NCI-H187 (cell line): ENCODE results near the gene STK40.

Experiments used
- DNase-seq, 2 experiments: peaks; one replicate each; lab custom pipeline; 2025; lab: John Stamatoyannopoulos, UW

The STK40 gene

GRCh38 chr1:36309397-36309796 is 76.3 kb downstream of the STK40 start:
- no peak for DNase-seq

GRCh38 chr1:36307601-36308330 is 78.0 kb downstream of the STK40 start:
- no peak for DNase-seq

- peak; percentile 72 to 86 for DNase-seq
Observed at GRCh38 chr1:36306902-36307456, 78.7 kb downstream of the STK40 start.

- no peak for DNase-seq
Observed at GRCh38 chr1:36306210-36306901, 79.4 kb downstream of the STK40 start, which contains the start of gene SH3D21. Gene SH3D21, plus strand, starts transcription at chr1:36306368. Its CDS starts 53 bp downstream, at chr1:36306421.

GRCh38 chr1:36305915-36306209 is 79.9 kb downstream of the STK40 start:
- DNase-seq = no peak

GRCh38 chr1:36304970-36305914 is 80.5 kb downstream of the STK40 start:
- DNase-seq = no peak

- DNase-seq = no peak
Observed at GRCh38 chr1:36304521-36304920, 81.2 kb downstream of the STK40 start.

- DNase-seq = no peak
Observed at GRCh38 chr1:36303650-36304360, 81.9 kb downstream of the STK40 start.

- no peak for DNase-seq
Observed at GRCh38 chr1:36303244-36303643, 82.5 kb downstream of the STK40 start.

GRCh38 chr1:36301220-36301619 is 84.5 kb downstream of the STK40 start:
- no peak for DNase-seq

- DNase-seq = no peak
Observed at GRCh38 chr1:36300526-36300925, 85.2 kb downstream of the STK40 start.

- no peak for DNase-seq
Observed at GRCh38 chr1:36298640-36299039, 87.1 kb downstream of the STK40 start.

GRCh38 chr1:36297062-36297461 is 88.7 kb downstream of the STK40 start:
- no peak for DNase-seq

- DNase-seq = no peak
Observed at GRCh38 chr1:36295390-36295789, 90.3 kb downstream of the STK40 start.
